Measurements from ENCODE around the gene NBEAL2. TPM values are rescaled to one million over a fixed set of nuclear protein-coding genes. Genes with fewer than 3 reads are reported as not detected.

NBEAL2 gene
- total RNA-seq, 4 donors from 2014 or later: 17.4 to 113 (median 33.6) TPM

DNA sequence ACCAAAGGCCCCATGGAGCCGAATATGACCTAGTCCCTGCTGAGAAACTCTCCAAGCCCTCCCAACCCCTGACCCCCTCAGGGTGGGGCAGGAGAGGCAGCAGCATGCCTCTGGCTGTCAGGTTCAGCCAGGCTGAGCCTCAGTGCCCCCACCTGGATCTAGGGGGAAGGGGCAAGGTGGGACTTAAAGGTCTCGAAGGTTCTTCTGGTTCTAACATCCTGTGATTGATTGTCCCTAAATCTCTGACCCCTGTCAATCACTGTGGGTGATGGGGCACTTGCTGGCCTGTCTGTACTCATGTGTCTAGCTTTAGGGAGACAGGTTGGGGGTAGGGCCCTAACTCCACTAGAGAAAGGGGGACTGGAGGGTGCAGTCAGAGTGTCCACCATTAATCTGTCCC, 13.8 kb downstream of the NBEAL2 start:
- no peak for DNase-seq (ENCODE audit: low spot score)
- ATAC-seq (ENCODE audit: low FRiP score): no peak
- TF ChIP-seq, protein P1, sequence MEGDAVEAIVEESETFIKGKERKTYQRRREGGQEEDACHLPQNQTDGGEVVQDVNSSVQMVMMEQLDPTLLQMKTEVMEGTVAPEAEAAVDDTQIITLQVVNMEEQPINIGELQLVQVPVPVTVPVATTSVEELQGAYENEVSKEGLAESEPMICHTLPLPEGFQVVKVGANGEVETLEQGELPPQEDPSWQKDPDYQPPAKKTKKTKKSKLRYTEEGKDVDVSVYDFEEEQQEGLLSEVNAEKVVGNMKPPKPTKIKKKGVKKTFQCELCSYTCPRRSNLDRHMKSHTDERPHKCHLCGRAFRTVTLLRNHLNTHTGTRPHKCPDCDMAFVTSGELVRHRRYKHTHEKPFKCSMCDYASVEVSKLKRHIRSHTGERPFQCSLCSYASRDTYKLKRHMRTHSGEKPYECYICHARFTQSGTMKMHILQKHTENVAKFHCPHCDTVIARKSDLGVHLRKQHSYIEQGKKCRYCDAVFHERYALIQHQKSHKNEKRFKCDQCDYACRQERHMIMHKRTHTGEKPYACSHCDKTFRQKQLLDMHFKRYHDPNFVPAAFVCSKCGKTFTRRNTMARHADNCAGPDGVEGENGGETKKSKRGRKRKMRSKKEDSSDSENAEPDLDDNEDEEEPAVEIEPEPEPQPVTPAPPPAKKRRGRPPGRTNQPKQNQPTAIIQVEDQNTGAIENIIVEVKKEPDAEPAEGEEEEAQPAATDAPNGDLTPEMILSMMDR (IDR thresholded peaks at IDR 0.05): no peak

DNA sequence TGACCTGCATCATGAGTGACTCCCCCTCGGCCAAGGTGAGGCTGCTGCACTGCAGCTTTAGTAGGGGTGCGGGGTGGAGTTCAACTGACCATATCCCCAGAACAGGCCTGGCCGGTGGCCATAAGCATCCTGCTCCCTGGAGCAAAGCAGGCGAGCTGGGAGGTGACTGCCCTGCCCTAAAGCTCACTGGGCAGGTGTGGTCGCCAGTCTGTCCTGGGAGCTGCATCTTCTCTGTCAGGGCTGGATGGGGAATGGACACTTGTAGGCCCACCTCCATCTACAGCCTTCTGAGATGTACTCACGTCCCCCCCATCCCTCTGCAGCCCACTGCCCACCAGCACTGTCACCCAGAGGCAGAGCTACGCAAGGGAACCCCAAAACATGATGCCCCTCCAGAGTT, 14.5 kb downstream of the NBEAL2 start:
- DNase-seq (ENCODE audit: low spot score) (no peak), ATAC-seq (ENCODE audit: low FRiP score) (no peak)
- TF ChIP-seq, protein P1 (IDR thresholded peaks at IDR 0.05): no peak

DNA sequence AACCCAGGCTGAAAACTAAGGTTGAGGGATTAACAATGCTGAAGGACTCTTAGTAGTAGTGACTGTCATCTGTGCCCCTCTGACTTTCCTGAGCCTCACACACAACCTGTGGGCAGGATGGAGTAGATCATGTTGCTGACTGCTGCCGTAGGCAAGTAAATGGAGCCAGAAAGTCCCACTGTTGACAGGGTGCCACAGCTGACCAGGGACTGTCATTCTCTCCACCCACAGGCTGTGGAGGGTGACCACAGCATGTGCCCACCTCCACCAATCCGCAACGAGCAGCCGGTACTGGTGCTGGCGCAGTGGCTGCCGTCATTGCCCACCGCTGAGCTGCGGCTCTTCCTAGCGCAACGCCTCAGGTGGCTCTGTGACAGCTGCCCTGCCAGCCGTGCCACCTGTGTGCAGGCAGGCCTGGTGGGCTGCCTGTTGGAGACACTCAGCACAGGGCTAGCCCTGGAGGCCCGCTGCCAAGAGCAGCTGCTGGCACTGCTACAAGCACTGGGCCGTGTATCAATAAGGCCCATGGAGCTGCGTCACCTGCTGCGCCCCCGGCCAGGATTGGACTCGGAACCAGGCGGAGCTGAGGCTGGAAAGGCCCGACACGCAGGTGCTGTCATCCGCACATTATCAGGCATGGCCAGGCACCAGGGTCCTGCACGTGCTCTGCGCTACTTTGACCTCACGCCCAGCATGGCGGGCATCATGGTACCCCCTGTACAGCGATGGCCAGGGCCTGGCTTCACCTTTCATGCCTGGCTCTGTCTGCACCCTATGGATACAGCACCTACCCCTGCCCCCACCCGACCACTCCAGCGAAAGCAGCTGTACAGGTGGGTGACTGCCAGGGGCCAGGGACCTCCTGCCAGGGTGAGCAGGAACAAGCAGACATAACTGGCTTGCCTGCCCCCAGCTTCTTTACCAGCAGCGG, 15.6 kb downstream of the NBEAL2 start:
- no peak for ATAC-seq (ENCODE audit: low FRiP score)
- DNase-seq (ENCODE audit: low spot score): no peak
- TF ChIP-seq, protein P1 (IDR thresholded peaks at IDR 0.05): no peak

DNA sequence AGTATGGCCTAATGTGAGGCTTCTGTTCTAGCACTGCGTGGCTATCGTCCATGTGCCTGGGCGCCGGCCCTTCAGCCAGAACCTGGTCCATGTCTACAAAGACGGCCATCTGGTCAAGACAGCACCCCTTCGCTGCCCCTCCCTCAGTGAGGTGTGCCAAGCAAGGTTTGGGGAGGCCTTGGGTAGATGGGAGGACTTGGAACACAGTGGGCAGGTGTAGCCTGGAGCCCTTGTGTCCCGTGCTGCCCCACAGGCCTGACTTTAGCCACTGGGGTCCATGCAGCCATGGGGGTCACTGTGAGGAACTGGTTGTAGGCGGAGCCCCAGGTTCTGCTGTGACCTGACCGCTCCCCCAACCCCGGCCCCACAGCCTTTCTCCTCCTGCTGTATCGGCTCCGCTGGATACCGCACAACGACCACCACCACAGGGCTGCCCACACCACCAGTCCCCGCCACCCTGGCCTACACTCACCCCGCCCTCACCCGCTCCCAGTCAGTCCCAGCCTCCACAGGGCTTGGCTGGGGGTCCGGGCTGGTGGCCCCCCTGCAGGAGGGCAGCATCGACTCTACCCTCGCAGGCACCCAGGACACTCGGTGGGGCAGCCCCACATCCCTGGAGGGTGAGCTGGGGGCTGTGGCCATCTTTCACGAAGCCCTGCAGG, 16.6 kb downstream of the NBEAL2 start:
- ATAC-seq (ENCODE audit: low FRiP score) (no peak), DNase-seq (ENCODE audit: low spot score) (no peak)
- TF ChIP-seq, protein P1 (IDR thresholded peaks at IDR 0.05): no peak

DNA sequence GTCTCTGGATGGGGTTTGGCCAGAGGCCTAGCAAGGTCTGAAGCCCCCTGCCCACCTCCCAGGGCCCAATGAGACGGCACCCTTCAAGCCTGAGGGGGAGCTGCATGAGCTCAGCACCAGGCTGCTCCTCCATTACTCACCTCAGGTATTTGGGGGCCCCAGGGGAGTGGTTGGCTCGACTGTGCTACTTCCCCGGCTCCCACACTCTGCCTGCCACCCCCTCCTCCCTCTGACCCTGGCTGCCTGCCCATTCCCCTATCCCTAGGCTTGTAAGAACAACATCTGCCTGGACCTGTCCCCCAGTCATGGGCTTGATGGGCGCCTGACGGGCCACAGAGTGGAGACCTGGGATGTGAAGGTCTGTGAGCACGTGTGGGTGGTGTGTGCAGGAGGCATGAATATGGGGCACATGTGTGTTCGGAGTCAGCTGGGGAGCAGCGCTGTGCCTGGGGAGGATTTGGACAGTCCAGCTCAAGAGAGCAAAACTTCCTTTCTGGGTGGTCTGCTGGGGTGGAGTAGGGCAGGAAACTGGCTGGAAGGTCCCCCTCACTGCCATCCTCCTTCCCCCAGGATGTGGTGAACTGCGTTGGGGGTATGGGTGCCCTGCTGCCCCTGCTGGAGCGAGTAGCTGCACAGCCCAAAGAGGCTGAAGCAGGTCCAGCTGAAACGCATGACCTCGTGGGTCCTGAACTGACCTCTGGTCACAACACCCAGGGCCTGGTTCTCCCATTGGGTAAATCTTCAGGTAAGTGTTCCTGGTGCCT, 17.4 kb downstream of the NBEAL2 start:
- TF ChIP-seq, protein P1 (IDR thresholded peaks at IDR 0.05): no peak
- ATAC-seq (ENCODE audit: low FRiP score) (no peak), DNase-seq (ENCODE audit: low spot score) (no peak)

DNA sequence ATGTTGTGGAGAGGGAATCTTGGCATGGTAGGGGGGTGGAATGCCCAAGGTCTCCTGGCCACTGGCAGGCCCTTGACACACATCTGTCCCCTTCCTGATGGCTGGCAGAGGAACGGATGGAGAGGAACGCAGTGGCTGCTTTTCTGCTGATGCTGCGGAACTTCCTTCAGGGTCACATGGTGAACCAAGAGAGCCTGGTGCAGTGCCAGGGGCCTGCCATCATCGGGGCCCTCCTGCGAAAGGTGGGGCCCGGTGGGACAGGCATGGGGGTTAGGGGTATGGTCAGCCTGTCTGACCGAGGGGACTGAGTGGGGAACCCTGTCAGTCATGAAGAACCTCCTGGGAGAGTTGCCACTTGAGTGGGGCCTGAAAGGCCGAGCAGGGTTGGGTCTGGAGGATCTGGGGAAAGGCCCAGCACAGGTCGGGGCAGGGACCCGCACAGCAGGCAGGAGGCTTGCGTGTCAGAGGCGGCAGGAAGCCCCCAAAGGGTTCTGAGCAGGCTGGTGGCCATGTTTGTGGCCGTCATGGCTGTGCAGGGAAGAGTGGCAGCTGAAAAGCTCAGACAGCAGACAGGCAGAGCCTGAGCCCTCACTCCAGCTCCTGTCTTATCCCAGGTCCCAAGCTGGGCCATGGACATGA, 18.1 kb downstream of the NBEAL2 start:
- ATAC-seq (ENCODE audit: low FRiP score): no peak
- no peak for DNase-seq (ENCODE audit: low spot score)

More for the DNA sequence above, 18.1 kb downstream of the NBEAL2 start:
- TF ChIP-seq, protein P1 (IDR thresholded peaks at IDR 0.05): no peak

All from omental fat pad (tissue), 4 donors.